ENCODE measurements around the gene ZWINT.

Gene ZWINT, protein sequence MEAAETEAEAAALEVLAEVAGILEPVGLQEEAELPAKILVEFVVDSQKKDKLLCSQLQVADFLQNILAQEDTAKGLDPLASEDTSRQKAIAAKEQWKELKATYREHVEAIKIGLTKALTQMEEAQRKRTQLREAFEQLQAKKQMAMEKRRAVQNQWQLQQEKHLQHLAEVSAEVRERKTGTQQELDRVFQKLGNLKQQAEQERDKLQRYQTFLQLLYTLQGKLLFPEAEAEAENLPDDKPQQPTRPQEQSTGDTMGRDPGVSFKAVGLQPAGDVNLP

DNA sequence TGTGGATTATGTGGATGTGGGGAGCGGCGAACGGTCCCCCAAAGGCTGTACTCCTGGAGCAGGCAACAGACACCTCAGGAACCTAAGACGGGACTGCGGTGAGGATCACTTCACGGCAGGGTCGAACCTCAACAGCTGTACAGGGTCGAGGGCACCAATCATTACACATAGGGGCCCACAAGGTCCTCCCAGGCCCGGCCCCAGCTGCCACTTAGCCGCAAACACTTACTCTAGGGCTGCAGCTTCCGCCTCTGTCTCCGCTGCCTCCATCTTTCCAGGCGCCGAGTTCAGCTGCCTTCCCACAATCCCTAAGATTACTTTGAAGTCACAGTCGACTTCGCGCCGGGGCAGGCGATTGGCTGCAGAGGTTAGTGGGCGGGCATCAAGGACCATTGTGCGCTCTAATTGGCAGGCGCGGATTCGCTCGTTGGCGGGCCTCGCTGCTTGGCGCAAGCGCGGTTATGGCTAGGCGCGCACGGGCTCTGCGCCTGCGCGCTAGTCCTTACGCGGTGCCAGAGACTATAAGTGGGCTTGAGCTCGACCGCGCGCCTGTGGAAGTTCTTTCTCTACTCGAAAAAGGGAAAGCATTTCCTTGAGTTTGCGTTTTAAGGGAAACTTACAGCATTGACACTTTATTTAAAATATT, at the start of gene ZWINT:
ZWINT (minus strand) TSS at position 293 of the 646 bp plus-strand sequence; CDS start at position 270, 23 bp downstream.
- peak within 1 kb of the TSS; percentile 83 for H3K4me3 ChIP-seq (ENCODE audit: low read depth, low read length)
- TF ChIP-seq, protein P1, sequence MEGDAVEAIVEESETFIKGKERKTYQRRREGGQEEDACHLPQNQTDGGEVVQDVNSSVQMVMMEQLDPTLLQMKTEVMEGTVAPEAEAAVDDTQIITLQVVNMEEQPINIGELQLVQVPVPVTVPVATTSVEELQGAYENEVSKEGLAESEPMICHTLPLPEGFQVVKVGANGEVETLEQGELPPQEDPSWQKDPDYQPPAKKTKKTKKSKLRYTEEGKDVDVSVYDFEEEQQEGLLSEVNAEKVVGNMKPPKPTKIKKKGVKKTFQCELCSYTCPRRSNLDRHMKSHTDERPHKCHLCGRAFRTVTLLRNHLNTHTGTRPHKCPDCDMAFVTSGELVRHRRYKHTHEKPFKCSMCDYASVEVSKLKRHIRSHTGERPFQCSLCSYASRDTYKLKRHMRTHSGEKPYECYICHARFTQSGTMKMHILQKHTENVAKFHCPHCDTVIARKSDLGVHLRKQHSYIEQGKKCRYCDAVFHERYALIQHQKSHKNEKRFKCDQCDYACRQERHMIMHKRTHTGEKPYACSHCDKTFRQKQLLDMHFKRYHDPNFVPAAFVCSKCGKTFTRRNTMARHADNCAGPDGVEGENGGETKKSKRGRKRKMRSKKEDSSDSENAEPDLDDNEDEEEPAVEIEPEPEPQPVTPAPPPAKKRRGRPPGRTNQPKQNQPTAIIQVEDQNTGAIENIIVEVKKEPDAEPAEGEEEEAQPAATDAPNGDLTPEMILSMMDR (IDR thresholded peaks at IDR 0.05; ENCODE audit: borderline replicate concordance, insufficient read depth, low read depth, low read length), result no peak

DNA sequence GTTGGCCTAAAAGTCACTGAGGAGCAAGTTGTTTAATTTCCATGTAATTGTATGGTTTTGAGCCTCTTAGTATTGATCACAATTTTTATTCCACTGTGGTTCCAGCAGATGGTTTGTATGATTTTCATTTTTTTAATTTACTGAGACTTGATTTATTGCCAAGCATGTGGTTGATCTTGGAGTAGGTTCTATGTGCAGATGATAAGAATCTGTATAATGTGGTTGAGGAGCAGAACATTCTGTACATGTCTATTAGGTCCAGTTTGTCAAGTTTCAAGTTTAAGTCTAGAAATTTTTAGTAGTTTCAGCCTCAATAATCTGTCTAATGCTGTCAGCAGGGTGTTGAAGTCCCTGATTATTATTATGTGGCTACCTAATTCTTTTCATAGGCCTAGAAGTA, 22.7 kb upstream of the ZWINT start:
- TF ChIP-seq, protein P1 (IDR thresholded peaks at IDR 0.05; ENCODE audit: borderline replicate concordance, insufficient read depth, low read depth, low read length), result no peak
- H3K4me3 ChIP-seq (ENCODE audit: low read depth, low read length), result no peak overlapping the region

DNA sequence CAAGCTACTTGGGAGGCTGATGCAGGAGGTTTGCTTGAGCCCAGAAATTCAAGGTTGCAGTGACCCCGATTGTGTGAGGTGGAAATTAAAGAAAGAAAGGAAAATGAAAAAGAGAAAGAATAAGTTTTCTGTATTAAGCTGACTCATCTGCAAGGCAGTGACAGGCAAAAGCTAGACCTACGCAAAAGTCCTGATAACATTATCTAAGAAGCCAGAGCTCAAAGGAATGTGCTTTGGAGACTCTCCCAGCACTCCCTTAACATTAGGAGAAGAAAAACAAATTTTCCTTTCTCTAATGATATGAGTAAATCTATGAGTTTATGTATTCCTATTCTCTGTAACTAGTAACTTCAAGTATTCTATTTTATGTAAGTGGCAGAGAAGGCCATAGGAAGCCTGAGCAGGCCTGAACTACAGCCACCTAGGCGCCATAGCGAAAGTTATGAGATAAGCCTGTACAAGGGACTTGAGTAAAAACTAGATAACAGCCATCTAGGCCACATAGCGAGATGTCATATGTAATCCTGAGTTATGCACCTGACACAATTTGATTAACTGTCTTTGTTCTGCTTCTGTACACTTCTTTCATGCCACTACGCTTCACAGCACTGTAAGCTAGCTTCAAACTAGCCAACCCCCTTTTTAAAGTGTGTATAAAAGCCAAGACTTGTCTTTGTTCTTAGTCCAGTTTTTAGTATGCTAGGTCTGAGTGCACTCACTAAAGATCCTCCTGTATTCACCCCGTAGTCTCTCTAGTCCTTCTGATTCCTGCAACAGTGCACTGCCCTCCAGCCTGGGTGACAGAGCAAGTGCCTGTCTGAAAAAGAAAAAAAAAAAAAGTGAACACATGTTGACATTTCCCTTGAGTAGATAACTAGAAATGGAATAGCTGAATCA, 9.4 kb upstream of the ZWINT start:
- no peak overlapping the region for H3K4me3 ChIP-seq (ENCODE audit: low read depth, low read length)
- TF ChIP-seq, protein P1 (IDR thresholded peaks at IDR 0.05; ENCODE audit: borderline replicate concordance, insufficient read depth, low read depth, low read length), result no peak

DNA sequence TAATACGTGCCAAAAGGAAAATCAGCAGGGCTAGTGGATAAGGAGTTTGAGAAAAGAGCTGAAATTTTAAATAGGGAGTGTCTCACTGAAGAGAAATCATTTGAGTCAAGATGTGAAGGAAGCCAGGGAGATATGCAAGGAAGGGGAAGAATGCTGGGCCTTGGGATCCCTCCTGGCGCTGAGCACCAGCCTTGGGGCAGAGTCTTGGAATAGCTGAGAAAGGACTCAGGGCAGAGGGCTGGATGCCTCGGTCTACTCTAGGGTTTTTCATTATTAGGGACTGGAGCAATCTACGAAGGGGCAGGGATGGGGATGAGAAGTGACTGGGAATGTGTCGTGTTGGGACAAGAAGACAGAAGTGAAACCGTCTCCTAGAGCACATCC, 484 bp downstream of the ZWINT start:
- TF ChIP-seq, protein P1 (IDR thresholded peaks at IDR 0.05; ENCODE audit: borderline replicate concordance, insufficient read depth, low read depth, low read length), result no peak

DNA sequence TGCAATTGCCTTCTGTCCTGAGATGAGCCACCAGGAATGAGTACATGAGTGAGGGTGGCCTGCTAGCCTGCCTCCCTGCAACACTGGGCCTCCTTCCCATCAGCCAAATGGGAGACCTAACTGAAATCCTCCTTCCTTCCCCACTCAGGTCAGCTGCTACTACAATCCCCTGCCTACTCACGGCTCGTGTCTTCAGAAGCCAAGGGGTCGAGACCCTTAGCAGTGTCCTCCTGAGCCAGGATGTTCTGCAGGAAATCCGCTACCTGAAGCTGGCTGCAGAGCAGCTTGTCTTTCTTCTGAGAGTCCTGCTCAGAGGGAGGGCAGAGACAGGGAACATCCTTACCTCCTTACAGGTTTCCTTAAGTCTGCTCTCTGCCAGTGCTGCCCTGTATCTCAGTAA, 1.2 kb downstream of the ZWINT start:
- H3K4me3 ChIP-seq (ENCODE audit: low read depth, low read length), result peak overlapping the region; percentile 83
- TF ChIP-seq, protein P1 (IDR thresholded peaks at IDR 0.05; ENCODE audit: borderline replicate concordance, insufficient read depth, low read depth, low read length), result no peak

More for the DNA sequence above, 484 bp downstream of the ZWINT start:
- H3K4me3 ChIP-seq (ENCODE audit: low read depth, low read length), result peak overlapping the region; percentile 83

DNA sequence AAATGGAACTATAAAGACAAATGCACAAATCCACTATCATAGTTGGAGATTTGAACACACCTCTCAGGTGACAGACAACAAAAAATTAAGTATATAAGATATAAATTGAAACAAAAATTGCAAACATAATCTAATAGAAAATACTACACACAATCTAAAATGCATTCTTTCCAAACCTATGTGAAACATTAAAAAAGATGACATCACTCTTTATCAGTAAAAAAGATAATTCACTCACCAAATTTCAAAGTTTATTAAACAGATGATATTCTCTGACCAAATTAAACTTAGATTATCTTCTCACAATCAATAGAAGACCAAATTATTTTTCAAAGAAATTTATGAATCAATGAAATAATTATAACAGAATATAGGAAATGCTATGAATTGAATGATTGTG, 4.0 kb downstream of the ZWINT start:
- no peak overlapping the region for H3K4me3 ChIP-seq (ENCODE audit: low read depth, low read length)
- TF ChIP-seq, protein P1 (IDR thresholded peaks at IDR 0.05; ENCODE audit: borderline replicate concordance, insufficient read depth, low read depth, low read length), result no peak

Measured in GM12875 (cell line).